Measurements from ENCODE around the gene RNF150. TPM values are rescaled to one million over a fixed set of nuclear protein-coding genes. Genes with fewer than 3 reads are reported as not detected.

RNF150 gene
- total RNA-seq, 1 donor from 2014 or later = 14.8 TPM

GRCh38 chr4:140849526-140849925 lies 283.7 kb downstream of the RNF150 start:
- no peak for DNase-seq (ENCODE audit: low spot score)
- H3K27ac Mint-ChIP-seq (ENCODE audit: unreplicated experiment) = no peak overlapping the region
- H3K4me1 Mint-ChIP-seq (ENCODE audit: low read depth) = no peaks in the 10 kb centered on the region
- no peak overlapping the region for H3K4me3 Mint-ChIP-seq (ENCODE audit: unreplicated experiment)
- H3K9me3 Mint-ChIP-seq (ENCODE audit: low read depth) = no peaks in the 10 kb centered on the region
- no peak for TF ChIP-seq CTCF (IDR thresholded peaks at IDR 0.05)
- no peaks in the 10 kb centered on the region for H3K36me3 Mint-ChIP-seq (ENCODE audit: low read depth)
- H3K27me3 Mint-ChIP-seq (ENCODE audit: low read depth) = peaks cover 6% of the 10 kb centered on the region

GRCh38 chr4:140846736-140847135 lies 286.5 kb downstream of the RNF150 start:
- H3K27me3 Mint-ChIP-seq (ENCODE audit: low read depth) = peaks cover 4% of the 10 kb centered on the region

GRCh38 chr4:140844061-140844460 lies 289.2 kb downstream of the RNF150 start:
- H3K36me3 Mint-ChIP-seq (ENCODE audit: low read depth) = no peaks in the 10 kb centered on the region
- peaks cover 9% of the 10 kb centered on the region for H3K9me3 Mint-ChIP-seq (ENCODE audit: low read depth)
- peaks cover 4% of the 10 kb centered on the region for H3K27me3 Mint-ChIP-seq (ENCODE audit: low read depth)
- no peak for TF ChIP-seq CTCF (IDR thresholded peaks at IDR 0.05)
- no peak overlapping the region for H3K4me3 Mint-ChIP-seq (ENCODE audit: unreplicated experiment)
- no peak overlapping the region for H3K27ac Mint-ChIP-seq (ENCODE audit: unreplicated experiment)
- peaks cover 12% of the 10 kb centered on the region for H3K4me1 Mint-ChIP-seq (ENCODE audit: low read depth)
- DNase-seq (ENCODE audit: low spot score) = no peak

More at GRCh38 chr4:140846736-140847135, 286.5 kb downstream of the RNF150 start:
- Mint-ChIP-seq H3K9me3 (ENCODE audit: low read depth) (peaks cover under 1% of the 10 kb centered on the region), H3K36me3 (ENCODE audit: low read depth) (no peaks in the 10 kb centered on the region), H3K4me1 (ENCODE audit: low read depth) (no peaks in the 10 kb centered on the region), H3K27ac (ENCODE audit: unreplicated experiment) (no peak overlapping the region), H3K4me3 (ENCODE audit: unreplicated experiment) (no peak overlapping the region)
- DNase-seq (ENCODE audit: low spot score) = no peak
- no peak for TF ChIP-seq CTCF (IDR thresholded peaks at IDR 0.05)

- no peak for TF ChIP-seq CTCF (IDR thresholded peaks at IDR 0.05)
- Mint-ChIP-seq H3K27ac (ENCODE audit: unreplicated experiment) (no peak overlapping the region), H3K4me3 (ENCODE audit: unreplicated experiment) (no peak overlapping the region), H3K9me3 (ENCODE audit: low read depth) (peaks cover 9% of the 10 kb centered on the region), H3K27me3 (ENCODE audit: low read depth) (no peaks in the 10 kb centered on the region), H3K4me1 (ENCODE audit: low read depth) (peaks cover 21% of the 10 kb centered on the region), H3K36me3 (ENCODE audit: low read depth) (no peaks in the 10 kb centered on the region)
- DNase-seq (ENCODE audit: low spot score) = no peak
These were observed 292.1 kb downstream of the RNF150 start for GRCh38 chr4:140841186-140841585.

- no peaks in the 10 kb centered on the region for H3K36me3 Mint-ChIP-seq (ENCODE audit: low read depth)
- peaks cover 21% of the 10 kb centered on the region for H3K4me1 Mint-ChIP-seq (ENCODE audit: low read depth)
- peak overlapping the region; percentile 14 for H3K27ac Mint-ChIP-seq (ENCODE audit: unreplicated experiment)
- no peak overlapping the region for H3K4me3 Mint-ChIP-seq (ENCODE audit: unreplicated experiment)
- TF ChIP-seq CTCF (IDR thresholded peaks at IDR 0.05) = no peak
- peaks cover 9% of the 10 kb centered on the region for H3K9me3 Mint-ChIP-seq (ENCODE audit: low read depth)
- H3K27me3 Mint-ChIP-seq (ENCODE audit: low read depth) = no peaks in the 10 kb centered on the region
- no peak for DNase-seq (ENCODE audit: low spot score)
These were observed 293.1 kb downstream of the RNF150 start for GRCh38 chr4:140839888-140840790.
